ENCODE data around the gene RANBP10. TPM values are rescaled to one million over a fixed set of nuclear protein-coding genes. Genes with fewer than 3 reads are reported as not detected.
"Not testable (repeated sequence)": the region's sequence is repeated elsewhere in the genome, so short reads cannot be mapped to it uniquely, and the experiment has no call there.

Gene RANBP10
- polyA plus RNA-seq, 1 donor: 23.6 TPM

GRCh38 chr16:67714522-67714921 is 91.8 kb downstream of the RANBP10 start:
- DNase-seq (ENCODE audit: low read depth): no peak

- no peak for DNase-seq (ENCODE audit: low read depth)
Observed at GRCh38 chr16:67713647-67714273, 92.6 kb downstream of the RANBP10 start.

DNA sequence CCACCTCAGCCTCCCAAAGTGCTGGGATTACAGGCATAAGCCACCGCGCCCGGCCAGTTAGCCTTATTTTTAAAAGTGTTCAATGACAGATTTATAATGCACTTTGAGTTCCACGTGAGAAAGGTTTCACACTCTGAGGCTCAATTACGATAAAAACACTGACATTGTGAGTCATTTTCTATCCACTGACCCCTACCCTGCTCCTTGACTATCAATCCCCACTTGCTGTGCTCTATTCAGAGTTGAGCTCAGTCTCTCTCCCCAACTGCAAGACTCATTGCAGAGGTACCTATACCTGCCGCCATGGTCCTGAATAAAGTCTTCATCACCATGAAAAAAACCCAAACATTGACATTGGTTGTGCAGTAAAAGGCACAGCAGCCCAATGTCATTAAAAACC is 95.8 kb downstream of the RANBP10 start:
- DNase-seq (ENCODE audit: low read depth): no peak

- DNase-seq (ENCODE audit: low read depth): no peak
Observed at GRCh38 chr16:67709050-67709449, 97.3 kb downstream of the RANBP10 start.

- DNase-seq (ENCODE audit: low read depth): no peak
Observed at GRCh38 chr16:67708368-67708771, 98.0 kb downstream of the RANBP10 start.

- DNase-seq (ENCODE audit: low read depth): no peak
Observed at GRCh38 chr16:67707790-67708189, 98.6 kb downstream of the RANBP10 start.

DNA sequence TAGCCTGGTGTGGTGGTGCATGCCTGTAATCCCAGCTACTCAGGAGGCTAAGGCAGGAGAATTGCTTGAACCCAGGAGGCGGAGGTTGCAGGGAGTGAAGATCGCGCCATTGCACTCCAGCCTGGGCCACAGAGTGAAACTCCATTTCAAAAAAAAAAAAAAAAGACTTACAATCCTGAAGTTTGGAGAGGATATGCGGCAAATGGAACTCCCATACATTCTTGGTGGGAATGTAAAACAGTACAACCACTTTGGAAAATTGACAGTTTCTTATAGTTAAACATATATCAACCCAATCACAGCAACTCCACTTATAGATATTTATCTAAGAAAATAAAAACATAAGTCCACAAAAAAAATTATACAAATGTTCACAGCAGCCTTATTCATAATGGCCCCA is 99.2 kb downstream of the RANBP10 start:
- no peak for DNase-seq (ENCODE audit: low read depth)

DNA sequence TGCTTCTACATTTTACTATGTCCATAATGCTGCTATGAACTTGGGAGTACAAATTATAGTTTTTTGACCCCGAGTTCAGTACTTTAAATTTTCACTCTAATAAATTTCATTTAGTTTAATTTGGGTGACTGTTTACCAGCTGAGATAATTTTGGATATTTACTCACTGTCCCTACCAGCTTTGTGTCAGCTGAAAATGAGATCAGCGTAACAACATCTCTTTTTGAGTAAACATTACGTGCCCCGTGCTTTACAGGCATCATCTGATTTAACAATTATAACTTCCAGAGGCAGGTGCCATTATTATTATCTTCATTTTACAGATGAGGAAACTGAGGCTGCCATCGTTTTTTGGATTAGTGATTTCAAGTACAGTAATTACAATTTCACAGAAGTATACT is 102.2 kb downstream of the RANBP10 start:
- DNase-seq (ENCODE audit: low read depth): no peak

DNA sequence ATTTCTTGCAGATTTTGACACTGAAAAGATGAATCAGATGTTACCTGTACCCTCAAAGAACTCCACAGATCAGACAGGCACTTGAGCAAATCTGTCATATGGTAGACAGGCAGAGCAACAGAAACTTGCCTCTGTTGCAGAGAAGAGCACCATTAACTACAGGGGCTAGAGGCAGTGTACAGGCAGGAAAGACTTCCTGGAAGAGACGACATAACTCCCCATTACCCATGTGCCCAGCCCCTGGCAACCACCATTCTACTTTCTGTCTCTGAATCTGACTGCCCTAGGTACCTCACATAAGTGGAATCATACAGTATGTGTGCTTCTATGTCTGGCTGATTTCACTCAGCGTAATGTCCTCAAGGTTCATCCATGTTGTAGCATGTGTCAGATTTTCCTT is 102.7 kb downstream of the RANBP10 start:
- no peak for DNase-seq (ENCODE audit: low read depth)

GRCh38 chr16:67702130-67702529 is 104.2 kb downstream of the RANBP10 start:
- DNase-seq (ENCODE audit: low read depth): no peak

- no peak for DNase-seq (ENCODE audit: low read depth)
Observed at GRCh38 chr16:67701420-67701819, 104.9 kb downstream of the RANBP10 start.

DNA sequence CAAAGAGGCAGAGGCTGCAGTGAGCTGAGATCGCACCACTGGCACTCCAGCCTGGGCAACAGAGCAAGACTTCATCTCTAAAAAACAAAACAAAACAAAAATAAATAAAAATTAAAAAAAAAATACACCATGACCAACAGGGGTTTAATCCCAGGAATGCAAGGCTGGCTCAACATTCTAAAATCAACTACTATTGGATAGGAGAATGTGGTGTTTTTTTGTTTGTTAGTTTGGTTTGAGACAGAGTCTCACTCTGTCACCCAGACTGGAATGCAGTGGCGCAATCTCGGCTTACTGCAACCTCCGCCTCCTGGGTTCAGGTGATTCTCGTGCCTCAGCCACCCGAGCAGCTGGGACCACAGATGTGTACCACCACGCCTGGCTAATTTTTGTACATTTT is 107.1 kb downstream of the RANBP10 start:
- DNase-seq (ENCODE audit: low read depth): no peak

DNA sequence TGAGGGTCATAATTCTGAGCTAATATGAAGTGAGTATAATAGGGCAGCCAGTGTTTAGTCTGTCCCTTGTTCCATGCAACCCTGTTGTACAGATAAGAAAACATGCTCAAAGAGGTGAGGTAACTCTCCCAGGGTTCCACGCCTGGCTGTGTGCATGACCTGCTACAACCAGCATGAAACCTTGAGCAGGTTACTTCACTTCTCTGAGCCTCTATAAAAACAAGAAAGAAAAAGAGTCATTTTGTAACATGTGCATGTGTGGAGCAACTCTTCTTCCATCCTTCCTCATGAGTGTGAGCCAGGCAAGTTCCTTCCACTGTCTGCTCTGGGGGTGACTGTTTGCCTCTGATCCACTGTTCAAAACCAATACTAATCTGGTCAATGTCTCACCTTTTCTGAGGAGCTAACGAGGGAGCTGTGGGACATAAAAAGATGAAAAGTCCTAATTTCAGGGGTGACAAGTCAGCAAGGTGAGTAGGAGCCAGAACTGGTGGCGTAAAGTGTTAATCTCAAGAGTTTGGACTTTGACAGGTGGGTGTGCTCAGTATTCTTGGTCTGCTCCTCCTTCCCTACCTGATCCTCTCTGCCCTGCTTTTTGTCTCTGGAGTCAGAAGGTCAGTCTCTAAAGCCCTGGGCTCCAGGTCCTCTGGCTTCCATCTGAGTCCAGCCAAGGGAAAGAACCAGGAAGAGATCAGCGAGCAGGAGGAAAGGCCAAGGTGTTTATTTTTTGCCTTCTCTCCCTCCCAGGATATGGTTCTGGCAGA is 108.8 kb downstream of the RANBP10 start:
- DNase-seq (ENCODE audit: low read depth): no peak

DNA sequence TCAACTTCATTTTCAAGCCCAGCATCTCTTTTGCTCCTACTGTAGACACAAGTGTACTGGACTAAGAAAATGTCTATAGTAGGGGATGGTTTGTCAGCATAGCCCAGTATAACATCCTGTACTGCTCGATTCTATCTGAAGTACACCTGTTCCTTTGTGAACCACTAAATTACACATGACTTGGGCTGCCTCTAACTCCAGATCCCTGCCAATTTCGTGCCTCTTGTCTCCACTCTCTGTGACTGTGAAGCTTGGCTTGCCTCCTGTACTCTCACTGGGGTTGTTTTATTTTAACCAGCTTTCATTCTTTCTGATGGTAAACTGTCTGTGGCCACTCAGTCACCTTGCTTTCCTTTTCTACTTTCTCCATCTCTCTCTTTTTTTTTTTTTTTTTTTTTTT is 111.7 kb downstream of the RANBP10 start:
- DNase-seq (ENCODE audit: low read depth): no peak

- DNase-seq (ENCODE audit: low read depth): not testable (repeated sequence)
Observed at GRCh38 chr16:67693517-67694285, 112.7 kb downstream of the RANBP10 start.

DNA sequence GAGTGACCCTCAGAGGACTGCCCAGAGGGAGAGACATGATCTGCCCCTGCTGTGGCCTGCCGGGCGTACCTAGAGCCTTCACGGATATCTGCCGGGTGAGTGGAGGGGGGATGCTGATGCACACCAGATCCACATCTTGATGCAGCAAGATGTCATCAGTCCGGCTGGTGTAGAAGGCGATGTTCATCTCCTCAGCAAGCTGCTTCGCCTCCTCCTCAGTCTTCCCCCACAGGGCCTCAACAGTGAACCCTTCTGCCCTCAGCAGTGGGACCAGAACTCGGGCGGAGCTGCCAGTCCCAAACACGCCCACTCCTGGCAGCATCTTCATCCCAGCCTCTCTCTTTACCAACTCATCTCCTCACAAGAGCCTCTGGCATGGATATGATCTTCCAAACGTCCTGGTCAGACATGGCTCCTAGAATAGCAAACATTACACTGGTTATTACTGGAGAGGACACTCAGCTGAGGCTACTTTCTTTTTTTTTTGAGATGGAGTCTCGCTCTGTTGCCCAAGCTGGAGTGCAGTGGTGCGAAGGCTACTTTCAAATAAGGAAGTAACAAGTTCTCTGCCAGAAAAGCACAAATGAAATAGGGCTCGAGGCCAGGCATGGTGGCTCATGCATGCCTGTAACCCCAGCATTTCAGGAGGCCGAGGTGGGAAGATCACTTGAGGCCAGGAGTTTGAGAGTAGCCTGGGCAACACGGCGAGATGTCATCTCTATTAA is 120.8 kb downstream of the RANBP10 start:
- no peak for DNase-seq (ENCODE audit: low read depth)

DNA sequence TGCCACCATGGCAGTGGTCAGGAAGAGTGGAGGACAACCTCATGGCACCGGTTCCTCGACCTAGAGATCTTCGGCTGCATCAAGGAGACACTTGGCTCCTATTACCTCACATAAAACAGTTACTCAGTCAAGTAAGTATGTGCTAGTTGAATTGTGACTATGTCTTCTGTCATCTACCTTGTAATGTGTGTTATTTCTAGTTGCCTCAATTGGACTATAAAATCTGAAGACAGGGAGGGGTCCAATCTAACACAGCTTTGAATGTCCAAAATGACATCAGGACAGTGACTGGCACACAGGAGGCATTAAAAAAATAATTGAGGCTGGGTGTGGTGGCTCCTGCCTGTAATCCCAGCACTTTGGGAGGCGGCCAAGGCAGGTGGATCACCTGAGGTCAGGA is 122.6 kb downstream of the RANBP10 start:
- no peak for DNase-seq (ENCODE audit: low read depth)

DNA sequence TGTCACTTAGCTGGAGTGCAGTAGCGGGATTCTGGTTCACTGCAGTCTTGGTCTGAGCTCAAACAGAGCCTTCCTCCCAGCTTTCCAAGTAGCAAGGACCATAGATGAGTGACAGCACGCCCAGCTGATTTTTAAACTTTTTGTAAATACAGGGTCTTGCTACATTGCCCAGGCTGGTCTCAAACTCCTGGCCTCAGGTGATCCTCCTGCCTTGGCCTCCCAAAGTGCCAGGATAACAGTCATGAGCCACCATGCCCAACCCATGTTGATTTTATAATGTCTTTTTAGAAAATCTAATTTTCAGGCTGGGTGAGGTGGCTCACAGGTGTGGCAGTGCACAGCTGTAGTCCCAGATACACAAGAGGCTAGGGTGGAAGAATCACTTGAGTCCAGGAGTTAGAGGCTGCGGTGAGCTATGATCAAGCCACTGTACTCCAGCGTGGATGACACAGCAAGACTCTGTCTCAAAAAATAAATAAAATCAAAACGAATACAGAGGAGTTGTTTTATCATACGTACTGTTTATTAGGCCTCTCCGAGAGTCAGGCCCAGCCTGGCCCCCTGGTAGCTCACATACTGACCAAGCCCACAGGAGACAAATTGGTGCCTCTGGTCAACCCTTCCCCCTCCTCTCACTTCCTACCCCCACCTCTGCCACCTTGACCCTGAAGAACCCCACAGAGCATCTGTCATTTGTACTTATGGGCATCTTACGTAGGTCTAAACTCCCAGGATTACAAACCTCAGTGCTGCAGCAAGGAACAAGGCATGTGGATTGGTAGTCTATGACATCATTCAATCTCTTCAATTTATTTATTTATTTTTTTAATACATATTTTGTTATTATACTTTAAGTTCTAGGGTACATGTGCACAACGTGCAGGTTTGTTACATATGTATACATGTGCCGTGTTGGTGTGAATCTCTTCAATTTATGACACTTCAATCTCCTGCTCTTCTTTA is 126.1 kb downstream of the RANBP10 start:
- no peak for DNase-seq (ENCODE audit: low read depth)

DNA sequence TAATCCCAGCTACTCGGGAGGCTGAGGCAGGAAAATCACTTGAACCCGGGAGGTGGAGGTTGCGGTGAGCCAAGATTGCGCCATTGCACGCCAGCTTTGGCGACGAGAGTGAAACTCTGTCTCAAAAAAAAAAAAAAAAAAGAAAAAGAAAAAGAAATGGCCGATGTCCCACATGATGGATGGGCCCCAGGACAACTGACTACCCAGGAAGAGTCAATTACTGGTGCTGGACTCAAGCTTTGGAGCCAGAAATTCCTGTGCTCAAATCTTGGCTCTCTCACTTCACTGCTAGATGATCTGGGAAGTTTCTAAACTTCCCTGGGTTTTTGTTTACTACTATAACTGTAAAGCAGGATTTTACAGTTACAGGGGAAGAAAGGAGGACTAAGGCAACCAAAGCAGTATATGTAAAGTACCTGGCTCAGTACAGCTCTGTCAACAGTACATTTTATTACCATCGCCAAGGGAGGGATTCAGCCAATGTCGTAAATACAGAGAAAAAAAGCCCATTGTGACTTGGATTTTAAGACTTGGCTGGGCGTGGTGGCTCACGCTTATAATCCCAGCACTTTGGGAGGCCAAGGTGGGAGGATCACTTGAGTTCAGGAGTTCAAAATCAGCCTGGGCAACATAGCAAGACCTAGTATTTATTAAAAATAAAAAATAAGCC is 127.9 kb downstream of the RANBP10 start:
- no peak for DNase-seq (ENCODE audit: low read depth)

DNA sequence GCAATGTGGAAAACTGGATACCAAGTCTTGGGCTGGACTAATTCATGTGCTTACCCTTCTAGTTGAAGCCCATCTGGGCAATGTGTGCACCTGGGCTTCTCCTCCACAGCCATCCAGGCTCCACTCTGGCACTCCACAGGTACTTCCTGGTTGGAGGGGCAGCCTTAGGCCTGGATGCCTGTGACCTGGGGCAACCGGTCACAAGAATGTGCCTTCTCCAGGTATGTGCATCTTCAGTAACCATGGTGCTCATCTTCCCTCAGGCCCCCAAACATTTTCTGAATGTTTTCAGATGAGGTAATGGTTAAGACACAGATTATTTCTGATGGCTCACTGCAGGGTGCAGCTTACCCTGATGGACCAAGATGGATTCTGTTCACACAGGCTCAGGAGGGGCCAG is 128.6 kb downstream of the RANBP10 start:
- DNase-seq (ENCODE audit: low read depth): no peak
